ENCODE data around the gene PDE6B.
"Not testable (repeated sequence)": the region's sequence is repeated elsewhere in the genome, so short reads cannot be mapped to it uniquely, and the experiment has no call there.

The PDE6B gene

GRCh38 chr4:699816-700580 lies 74.6 kb downstream of the PDE6B start:
- Histone ChIP-seq H3K27ac (0 out of 2 replicates have a peak overlapping the region, but pooled peaks have one; percentile 46), H3K36me3 (ENCODE audit: insufficient read depth, low read length) (no peaks in the 10 kb centered on the region), H3K9me3 (ENCODE audit: low read depth, low read length) (no peaks in the 10 kb centered on the region), H3K4me3 (peak overlapping the region; percentile 53), H3K9ac (ENCODE audit: insufficient read length) (peak overlapping the region; percentile 20)
- no peak for TF ChIP-seq EZH2 (IDR thresholded peaks at IDR 0.05)
- no peak for DNase-seq (ENCODE audit: low read depth, low spot score)

DNA sequence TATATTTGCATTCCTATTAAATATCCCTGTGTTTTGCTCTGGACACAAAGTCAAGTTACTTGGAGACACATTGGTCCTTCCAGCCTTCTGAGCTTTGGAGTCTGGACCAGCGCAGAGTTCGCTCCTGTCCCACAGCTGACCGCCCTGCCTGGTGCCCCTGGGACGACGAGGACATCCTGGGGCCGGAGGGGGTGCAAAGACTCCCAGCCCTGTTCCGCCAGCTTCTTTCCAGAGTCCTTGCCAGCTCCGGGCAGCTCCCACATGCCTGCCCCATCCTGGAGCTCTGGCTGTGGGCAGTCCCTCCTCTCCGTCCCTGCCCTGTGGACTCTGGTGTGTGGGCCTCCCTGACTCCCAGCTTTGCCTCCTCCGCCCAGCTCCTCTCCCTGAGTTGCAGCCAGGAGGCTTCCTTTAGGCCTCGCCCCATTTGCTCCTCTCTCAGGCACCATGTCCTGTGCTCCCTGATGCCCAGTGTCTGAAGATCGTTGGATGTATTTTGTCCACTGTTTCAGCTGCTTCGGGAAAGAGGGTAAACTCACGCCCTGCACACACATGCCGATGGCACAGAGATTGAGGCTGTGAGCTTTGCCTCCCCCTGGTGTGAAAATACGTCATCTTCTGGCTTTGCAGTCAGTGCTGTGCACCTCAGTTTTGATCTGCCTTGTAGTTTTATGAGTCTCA lies 75.4 kb downstream of the PDE6B start:
- no peak overlapping the region for H3K27ac ChIP-seq
- no peak for TF ChIP-seq POLR2AphosphoS5 (IDR thresholded peaks at IDR 0.05; ENCODE audit: borderline replicate concordance, low read depth, low read length)
- TF ChIP-seq EZH2 (IDR thresholded peaks at IDR 0.05) = no peak
- TF ChIP-seq FOXP2 (optimal IDR thresholded peaks at IDR 0.05; ENCODE audit: control extremely low read depth, extremely low read length, insufficient read depth) = no peak
- H3K4me3 ChIP-seq = no peak overlapping the region
- H3K36me3 ChIP-seq (ENCODE audit: insufficient read depth, low read length) = no peaks in the 10 kb centered on the region
- no peak for DNase-seq (ENCODE audit: low read depth, low spot score)
- no peak overlapping the region for H3K9ac ChIP-seq (ENCODE audit: insufficient read length)
- H3K9me3 ChIP-seq (ENCODE audit: low read depth, low read length) = no peaks in the 10 kb centered on the region

- no peak overlapping the region for H3K27ac ChIP-seq
- no peak overlapping the region for H3K9ac ChIP-seq (ENCODE audit: insufficient read length)
- H3K4me3 ChIP-seq = no peak overlapping the region
- no peaks in the 10 kb centered on the region for H3K9me3 ChIP-seq (ENCODE audit: low read depth, low read length)
- H3K36me3 ChIP-seq (ENCODE audit: insufficient read depth, low read length) = no peaks in the 10 kb centered on the region
- DNase-seq (ENCODE audit: low read depth, low spot score) = no peak
- TF ChIP-seq POLR2AphosphoS5 (IDR thresholded peaks at IDR 0.05; ENCODE audit: borderline replicate concordance, low read depth, low read length) (no peak), FOXP2 (optimal IDR thresholded peaks at IDR 0.05; ENCODE audit: control extremely low read depth, extremely low read length, insufficient read depth) (no peak), EZH2 (IDR thresholded peaks at IDR 0.05) (no peak)
Measured at GRCh38 chr4:702618-703048, 77.3 kb downstream of the PDE6B start.

- TF ChIP-seq FOXP2 (optimal IDR thresholded peaks at IDR 0.05; ENCODE audit: control extremely low read depth, extremely low read length, insufficient read depth) (no peak), POLR2AphosphoS5 (IDR thresholded peaks at IDR 0.05; ENCODE audit: borderline replicate concordance, low read depth, low read length) (no peak), EZH2 (IDR thresholded peaks at IDR 0.05) (no peak)
- Histone ChIP-seq H3K36me3 (ENCODE audit: insufficient read depth, low read length) (peaks cover 3% of the 10 kb centered on the region; the same call in 1 of the 2 replicates), H3K9ac (ENCODE audit: insufficient read length) (no peak overlapping the region), H3K9me3 (ENCODE audit: low read depth, low read length) (no peaks in the 10 kb centered on the region), H3K4me3 (no peak overlapping the region), H3K27ac (no peak overlapping the region)
- no peak for DNase-seq (ENCODE audit: low read depth, low spot score)
Measured at GRCh38 chr4:703336-704197, 78.2 kb downstream of the PDE6B start.

DNA sequence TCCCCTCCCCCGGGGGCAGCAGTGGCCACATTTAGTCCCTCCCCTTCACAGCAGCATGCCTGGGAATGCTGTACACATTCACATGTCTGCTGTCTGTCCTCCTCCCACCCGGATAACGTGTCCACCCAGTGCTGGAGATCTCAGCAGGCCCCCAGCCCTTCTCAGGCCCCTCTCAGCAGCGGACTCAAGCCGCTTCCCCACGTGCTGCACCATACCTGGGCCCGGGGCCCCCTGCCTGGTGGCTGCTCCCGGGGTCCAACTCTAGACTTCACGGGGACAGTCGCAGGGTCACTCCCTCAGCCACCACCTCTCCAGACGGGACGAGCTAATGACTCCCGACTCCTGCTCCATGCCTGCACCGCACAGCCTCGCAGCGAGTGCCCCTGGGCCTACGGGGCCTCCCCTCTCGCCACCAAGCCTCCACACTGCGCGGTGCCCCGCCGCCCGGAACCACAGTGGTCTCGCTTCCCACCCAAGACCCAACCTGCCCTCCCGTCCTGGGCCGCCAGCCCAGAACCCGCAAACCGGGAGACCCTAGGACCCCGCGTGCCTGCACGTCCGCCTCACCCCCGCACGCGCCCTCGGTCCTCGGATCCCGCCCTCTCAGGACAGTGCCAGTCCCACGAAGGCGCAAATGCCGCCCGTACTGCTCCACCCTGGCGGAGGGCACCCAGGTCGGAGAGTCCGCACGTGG lies 79.0 kb downstream of the PDE6B start:
- Histone ChIP-seq H3K36me3 (ENCODE audit: insufficient read depth, low read length) (peaks cover 11% of the 10 kb centered on the region; the same call in 1 of the 2 replicates), H3K27ac (no peak overlapping the region), H3K9me3 (ENCODE audit: low read depth, low read length) (no peaks in the 10 kb centered on the region), H3K9ac (ENCODE audit: insufficient read length) (no peak overlapping the region), H3K4me3 (no peak overlapping the region)
- no peak for DNase-seq (ENCODE audit: low read depth, low spot score)
- no peak for TF ChIP-seq POLR2AphosphoS5 (IDR thresholded peaks at IDR 0.05; ENCODE audit: borderline replicate concordance, low read depth, low read length)

DNA sequence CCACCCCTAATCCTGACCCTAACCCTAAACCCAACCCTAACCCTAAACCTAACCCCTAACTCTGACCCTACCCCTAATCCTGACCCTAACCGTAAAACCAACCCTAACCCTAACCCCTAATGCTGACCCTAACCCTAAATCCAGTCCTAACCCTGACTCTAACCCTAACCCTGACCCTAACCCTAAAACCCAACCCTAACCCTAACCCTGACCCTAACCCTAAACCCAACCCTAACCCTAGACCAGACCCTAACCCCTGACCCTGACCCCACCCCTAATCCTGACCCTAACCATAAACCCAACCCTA lies 79.6 kb downstream of the PDE6B start:
- Histone ChIP-seq H3K4me3 (peak overlapping the region; percentile 98), H3K9me3 (ENCODE audit: low read depth, low read length) (no peaks in the 10 kb centered on the region), H3K36me3 (ENCODE audit: insufficient read depth, low read length) (peaks cover 17% of the 10 kb centered on the region; the same call in 1 of the 2 replicates), H3K27ac (no peak overlapping the region), H3K9ac (ENCODE audit: insufficient read length) (peak overlapping the region; percentile 66)
- TF ChIP-seq FOXP2 (optimal IDR thresholded peaks at IDR 0.05; ENCODE audit: control extremely low read depth, extremely low read length, insufficient read depth) (no peak), EZH2 (IDR thresholded peaks at IDR 0.05) (no peak), POLR2AphosphoS5 (IDR thresholded peaks at IDR 0.05; ENCODE audit: borderline replicate concordance, low read depth, low read length) (no peak)
- DNase-seq (ENCODE audit: low read depth, low spot score) = no peak

DNA sequence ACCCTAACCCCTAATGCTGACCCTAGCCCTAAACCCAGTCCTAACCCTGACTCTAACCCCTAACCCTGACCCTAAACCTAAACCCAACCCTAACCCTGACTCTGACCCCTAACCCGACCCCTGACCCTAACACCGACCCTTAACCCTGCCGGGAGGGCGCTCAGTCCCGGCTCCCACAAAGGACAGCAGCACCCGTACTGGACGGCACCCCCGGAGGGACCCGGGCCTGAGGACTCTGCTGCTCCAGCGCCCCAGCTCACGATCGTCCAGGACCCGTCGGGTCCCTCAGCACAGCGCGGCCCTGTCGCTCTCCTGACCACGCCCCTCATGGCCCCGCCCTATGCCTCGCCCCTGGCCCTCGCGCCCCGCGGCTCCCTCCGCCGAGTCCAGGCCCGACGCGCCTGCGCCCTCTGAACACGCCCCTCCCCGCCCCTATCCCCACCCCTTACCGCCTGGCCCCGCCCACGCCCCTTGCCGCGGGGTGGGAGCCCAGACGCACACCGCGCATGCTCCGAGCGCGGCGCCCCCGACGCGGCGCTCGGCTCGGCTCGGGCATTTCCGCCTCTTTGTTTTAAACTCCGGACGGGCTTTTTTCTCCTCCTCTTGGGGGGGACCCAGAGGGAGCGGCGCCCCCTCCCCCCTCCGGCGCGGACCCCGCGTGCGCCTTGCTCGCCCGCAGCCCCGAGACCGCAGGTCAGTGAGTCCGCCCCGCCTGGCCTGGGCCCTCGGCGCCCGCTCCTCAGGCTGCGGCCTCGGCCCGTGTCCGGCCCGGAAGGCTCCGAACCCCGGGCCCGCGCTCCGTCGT lies 80.1 kb downstream of the PDE6B start, which contains the start of gene PCGF3:
TSS of gene PCGF3 (plus strand) at position 555 of the 805 bp plus-strand sequence. CDS start 27,849 bp downstream, outside the sequence.
- Histone ChIP-seq H3K4me3 (peak within 1 kb of the TSS; percentile 98), H3K27ac (peak within 1 kb of the TSS; percentile 94), H3K9me3 (ENCODE audit: low read depth, low read length) (no peaks in the 10 kb centered on the region), H3K36me3 (ENCODE audit: insufficient read depth, low read length) (peaks cover 23% of the 10 kb centered on the region; the same call in 1 of the 2 replicates), H3K9ac (ENCODE audit: insufficient read length) (peak within 1 kb of the TSS; percentile 100)
- no peak for DNase-seq (ENCODE audit: low read depth, low spot score)
- TF ChIP-seq POLR2AphosphoS5 (IDR thresholded peaks at IDR 0.05; ENCODE audit: borderline replicate concordance, low read depth, low read length) (peak; percentile 70), EZH2 (IDR thresholded peaks at IDR 0.05) (no peak), FOXP2 (optimal IDR thresholded peaks at IDR 0.05; ENCODE audit: control extremely low read depth, extremely low read length, insufficient read depth) (no peak)

DNA sequence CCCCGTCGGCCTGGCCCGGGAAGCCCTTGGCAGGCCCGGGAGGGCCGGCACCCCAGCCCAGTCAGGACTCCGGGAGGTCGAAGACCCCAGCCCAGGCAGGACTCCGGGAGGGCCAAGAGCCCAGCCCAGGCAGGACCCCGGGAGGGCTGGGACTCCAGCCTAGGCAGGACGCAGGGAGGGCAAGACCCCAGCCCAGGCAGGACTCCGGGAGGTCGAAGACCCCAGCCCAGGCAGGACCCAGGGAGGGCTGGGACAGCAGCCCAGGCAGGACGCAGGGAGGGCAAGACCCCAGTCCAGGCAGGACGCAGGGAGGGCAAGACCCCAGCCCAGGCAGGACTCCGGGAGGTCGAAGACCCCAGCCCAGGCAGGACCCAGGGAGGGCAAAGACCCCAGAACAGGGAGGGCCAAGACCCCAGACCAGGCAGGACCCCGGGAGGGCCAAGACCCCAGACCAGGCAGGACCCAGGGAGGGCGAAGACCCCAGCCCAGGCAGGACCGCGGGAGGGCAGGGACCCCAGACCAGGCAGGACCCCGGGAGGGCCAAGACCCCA lies 80.8 kb downstream of the PDE6B start:
- peak overlapping the region; percentile 94 for H3K27ac ChIP-seq
- H3K36me3 ChIP-seq (ENCODE audit: insufficient read depth, low read length) = peaks cover 28% of the 10 kb centered on the region; the same call in 1 of the 2 replicates
- DNase-seq (ENCODE audit: low read depth, low spot score) = not testable (repeated sequence)

More for the DNA sequence above, 80.8 kb downstream of the PDE6B start:
- peak overlapping the region; percentile 100 for H3K9ac ChIP-seq (ENCODE audit: insufficient read length)
- not testable (repeated sequence) for H3K9me3 ChIP-seq (ENCODE audit: low read depth, low read length)
- H3K4me3 ChIP-seq = peak overlapping the region; percentile 98
